ENCODE results near the gene EBF4.
"Not testable (repeated sequence)": the region's sequence is repeated elsewhere in the genome, so short reads cannot be mapped to it uniquely, and the experiment has no call there.

The EBF4 gene

GRCh38 chr20:2673453-2673852, 19.1 kb upstream of the EBF4 start:
- no peak for DNase-seq (ENCODE audit: low read depth)

DNA sequence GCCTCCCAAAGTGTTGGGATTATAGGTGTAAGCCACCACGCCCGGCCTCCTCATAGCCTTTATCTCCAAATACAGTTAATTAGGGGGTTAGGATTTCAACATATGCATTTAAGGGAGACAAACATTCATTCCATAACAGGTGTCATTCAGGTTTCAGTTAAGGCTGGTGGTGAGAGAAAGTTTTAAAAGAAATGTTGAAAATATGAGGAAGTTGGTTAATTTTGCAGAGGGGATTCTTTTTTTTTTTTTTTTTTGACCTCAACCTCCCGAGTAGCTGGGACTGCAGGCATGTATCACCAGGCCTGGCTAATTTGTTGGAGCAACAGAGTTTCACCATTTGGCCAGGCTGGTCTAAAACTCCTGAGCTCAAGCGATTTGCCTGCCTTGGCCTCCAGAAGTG, 12.5 kb upstream of the EBF4 start:
- DNase-seq (ENCODE audit: low read depth) = no peak

DNA sequence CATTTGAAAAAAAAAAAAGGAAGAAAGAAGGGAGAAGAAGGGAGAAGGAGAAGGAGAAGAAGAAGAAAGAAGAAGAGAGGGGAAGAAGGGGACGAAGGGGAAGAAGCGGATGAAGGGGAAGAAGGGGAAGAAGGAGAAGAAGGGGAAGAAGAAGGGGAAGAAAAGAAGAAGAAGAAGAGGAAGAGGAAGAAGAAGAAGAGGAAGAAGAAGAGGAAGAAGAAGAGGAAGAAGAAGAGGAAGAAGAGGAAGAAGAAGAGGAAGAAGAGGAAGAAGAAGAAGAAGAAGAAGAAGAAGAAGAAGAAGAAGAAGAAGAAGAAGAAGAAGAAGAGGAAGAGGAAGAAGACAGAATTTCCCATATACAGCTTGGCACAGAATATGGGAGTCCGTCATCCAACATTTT, 10.5 kb upstream of the EBF4 start:
- DNase-seq (ENCODE audit: low read depth) = not testable (repeated sequence)

DNA sequence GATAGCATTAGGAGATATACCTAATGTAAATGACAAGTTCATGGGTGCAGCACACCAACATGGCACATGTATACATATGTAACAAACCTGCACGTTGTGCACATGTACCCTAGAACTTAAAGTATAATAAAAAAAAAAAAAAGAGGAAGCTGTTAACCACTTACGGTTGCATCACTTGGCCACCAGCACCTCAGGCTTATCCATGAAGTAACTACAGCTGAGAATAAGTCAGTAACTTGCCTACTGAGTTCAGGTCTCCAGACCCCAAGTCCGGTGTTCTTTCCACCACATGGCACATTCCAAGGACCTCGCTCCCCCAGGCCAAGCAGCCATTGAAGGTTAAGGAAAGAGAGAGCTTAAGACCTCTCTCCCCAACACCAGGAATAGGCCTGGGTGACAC, 7.8 kb upstream of the EBF4 start:
- DNase-seq (ENCODE audit: low read depth) = not testable (repeated sequence)

GRCh38 chr20:2687514-2687913, 5.1 kb upstream of the EBF4 start:
- no peak for DNase-seq (ENCODE audit: low read depth)

DNA sequence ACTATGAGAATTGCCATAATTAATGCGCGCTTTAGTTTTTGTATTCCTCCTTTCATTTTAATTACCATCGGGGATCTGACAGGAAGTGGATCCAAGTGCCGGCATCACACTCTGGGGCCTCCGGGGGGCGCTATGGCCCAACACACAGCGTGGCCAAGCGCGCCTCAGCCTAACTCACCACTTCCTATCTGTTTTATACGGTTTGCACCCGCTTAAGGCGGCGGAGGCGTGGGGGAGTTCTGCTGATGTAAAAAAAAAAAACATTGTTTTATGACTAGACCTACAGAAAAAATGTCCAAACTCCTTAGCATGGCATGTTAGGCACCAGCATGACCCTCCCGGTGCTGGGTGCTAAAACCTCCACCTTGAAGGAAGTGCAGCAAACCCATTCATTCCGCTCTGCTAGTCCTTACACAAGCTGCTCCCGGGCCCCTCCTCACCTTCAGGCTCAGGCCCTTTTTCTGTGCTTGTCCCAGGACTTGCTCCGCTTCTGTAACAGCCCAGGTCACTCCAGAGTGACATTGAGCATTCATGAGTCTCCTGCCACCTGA, 4.5 kb upstream of the EBF4 start:
- DNase-seq (ENCODE audit: low read depth) = peak; percentile 17

- DNase-seq (ENCODE audit: low read depth) = no peak
Observed at GRCh38 chr20:2690213-2690612, 2.4 kb upstream of the EBF4 start.

DNA sequence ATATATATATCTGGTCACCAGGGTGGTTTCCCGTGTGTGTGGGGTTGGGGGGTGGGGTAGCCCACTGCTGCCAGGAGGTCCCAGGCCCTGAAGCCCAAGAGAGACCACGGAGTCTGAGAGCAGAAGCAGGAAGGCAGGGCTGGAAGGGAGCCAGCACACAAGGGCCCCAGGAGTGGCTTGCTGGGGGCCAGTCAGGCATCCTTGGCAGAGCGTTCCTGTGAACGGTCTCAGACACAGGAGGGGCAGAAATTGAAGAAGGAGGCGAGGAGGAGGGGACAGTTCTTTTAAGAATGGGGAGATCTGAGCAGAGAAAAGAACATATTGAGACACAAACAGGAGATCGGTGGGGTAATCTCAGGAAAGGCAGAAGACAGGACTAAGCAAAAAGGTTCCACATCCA, 1.9 kb upstream of the EBF4 start:
- no peak for DNase-seq (ENCODE audit: low read depth)

DNA sequence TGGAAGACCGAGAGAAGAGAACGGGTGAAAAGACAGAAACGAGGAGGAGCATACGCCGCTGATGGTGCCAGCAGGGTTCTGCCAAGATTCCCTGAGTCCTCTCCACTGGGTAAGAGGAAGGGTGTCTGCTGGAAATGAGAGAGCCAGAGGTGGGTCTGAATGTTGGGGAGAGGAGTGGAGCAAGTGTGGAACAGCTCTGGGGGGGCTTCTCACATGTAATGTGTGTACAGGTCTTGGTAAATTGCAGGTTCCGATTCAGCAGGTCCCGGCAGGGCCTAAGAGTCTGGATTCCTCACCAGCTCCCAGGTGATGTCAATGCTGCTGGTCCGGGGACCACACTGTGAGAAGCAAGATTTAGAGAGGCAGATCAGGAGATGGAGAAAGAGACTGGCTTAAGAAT, 1.5 kb upstream of the EBF4 start:
- no peak for DNase-seq (ENCODE audit: low read depth)

GRCh38 chr20:2691663-2692035, 931 bp upstream of the EBF4 start:
- DNase-seq (ENCODE audit: low read depth) = no peak

- DNase-seq (ENCODE audit: low read depth) = no peak
Observed at GRCh38 chr20:2692886-2693285, 306 bp downstream of the EBF4 start.

GRCh38 chr20:2693286-2694007, 867 bp downstream of the EBF4 start:
- no peak for DNase-seq (ENCODE audit: low read depth)

DNA sequence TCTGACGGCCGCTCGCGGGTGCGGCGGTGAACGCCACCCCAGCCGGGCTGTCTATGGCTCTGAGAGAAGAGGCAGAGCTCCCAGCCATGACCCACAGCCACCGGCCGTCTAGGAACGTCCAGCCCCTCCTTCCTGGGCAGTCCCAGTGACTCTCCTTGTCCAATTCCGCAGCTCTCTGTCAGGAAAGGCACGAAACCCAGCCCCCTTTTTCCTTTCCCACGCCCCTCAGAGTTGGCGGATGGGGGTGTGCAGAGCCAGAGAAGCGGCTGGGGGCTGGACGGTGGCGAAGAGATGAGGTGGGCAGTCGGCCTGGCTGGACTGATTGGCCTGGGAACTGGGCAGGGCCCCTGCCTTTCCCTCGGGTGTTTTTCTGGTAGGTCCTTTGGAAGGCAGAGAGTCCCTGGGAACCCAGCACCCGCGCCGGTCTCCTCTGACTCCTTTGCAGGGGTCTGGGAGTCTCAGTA, 1.5 kb downstream of the EBF4 start:
- DNase-seq (ENCODE audit: low read depth) = no peak

GRCh38 chr20:2694519-2694918, 1.9 kb downstream of the EBF4 start:
- no peak for DNase-seq (ENCODE audit: low read depth)

- DNase-seq (ENCODE audit: low read depth) = no peak
Observed at GRCh38 chr20:2695206-2695983, 2.8 kb downstream of the EBF4 start.

GRCh38 chr20:2695984-2696525, 3.5 kb downstream of the EBF4 start:
- DNase-seq (ENCODE audit: low read depth) = not testable (repeated sequence)

DNA sequence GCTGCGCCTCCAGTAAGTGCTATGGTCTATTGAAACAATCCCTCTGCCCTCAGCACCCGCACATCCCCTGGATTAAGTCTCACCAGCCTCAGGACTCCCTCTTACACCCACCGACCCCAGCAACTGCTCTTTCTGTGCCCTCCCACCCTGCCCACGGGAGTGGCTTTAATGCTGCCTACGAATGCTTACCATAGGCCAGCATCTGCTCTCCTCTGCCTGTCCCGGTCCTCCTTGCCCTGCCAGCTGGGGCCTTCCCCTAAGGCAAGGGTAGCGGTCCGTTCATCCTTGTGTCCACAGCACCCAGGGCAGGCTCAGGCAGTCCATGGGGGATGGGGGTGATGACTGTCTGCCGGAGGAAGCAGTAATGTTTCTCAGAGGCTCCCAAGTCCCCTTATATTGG, 4.1 kb downstream of the EBF4 start:
- no peak for DNase-seq (ENCODE audit: low read depth)

GRCh38 chr20:2697768-2698167, 5.2 kb downstream of the EBF4 start:
- DNase-seq (ENCODE audit: low read depth) = no peak

DNA sequence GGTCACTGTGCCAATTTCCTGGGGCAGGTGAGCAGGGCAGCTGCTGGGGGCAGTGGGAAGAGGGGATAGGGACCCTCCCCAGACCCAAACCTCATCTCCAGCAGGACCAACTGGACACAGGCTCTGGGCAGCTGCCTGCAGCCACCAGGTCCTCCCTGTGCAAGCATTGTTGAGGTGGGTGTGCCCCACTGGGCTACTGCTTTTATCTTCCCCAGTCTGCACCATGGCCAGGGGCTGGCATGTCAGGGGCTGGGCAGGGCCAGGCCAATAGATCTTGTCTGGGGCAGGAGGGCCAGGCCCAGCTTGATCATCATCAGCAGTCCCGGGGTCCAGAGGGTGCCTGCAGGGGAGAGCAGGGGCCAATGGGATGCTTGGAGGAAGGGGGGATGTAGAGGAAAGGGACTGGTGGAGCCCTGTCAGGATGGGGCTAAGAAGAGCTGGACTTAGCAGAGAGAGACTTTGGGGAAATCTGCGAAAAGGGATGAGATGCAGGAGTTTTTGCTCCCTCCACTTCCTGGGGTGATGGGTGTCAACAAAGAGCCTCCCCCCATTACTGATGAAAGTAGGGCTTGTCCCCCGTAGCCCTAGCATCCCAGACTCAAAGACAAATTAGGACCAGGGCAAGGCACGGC, 5.7 kb downstream of the EBF4 start:
- no peak for DNase-seq (ENCODE audit: low read depth)

- no peak for DNase-seq (ENCODE audit: low read depth)
Observed at GRCh38 chr20:2698912-2699311, 6.3 kb downstream of the EBF4 start.

DNA sequence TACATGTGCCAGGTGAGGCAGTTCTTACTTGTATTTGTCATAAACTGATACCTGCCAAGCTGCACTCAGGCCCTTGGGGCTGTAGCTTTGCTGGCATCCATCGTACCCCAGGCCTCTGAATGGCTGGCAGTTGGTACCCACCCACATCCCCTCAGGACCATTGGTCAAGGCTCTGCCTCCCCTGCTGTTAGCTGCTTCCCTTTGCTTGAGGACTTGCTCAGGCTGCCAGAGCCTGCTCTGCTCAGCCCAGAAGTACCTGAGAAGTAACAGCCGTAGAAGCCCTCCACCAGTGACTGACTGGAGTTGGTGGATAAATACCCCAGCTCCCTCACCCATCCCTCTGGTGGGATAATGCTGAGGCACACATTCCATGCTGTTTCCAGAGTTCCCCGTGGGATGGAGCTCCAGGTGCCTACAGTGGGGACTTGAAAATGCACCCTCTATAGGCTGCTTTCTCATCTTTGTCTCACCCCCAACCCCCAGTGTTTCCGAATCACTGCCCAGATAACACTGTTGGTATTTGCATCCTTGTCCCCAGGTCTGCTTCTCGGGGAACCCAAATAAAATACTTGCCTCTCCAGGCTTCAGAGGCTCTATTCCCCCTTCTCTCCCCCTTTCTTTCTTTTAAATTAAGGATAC, 7.3 kb downstream of the EBF4 start:
- no peak for DNase-seq (ENCODE audit: low read depth)

Measured in fibroblast of the conjunctiva (primary cell).